Measurements from ENCODE around the gene MED13. TPM values are rescaled to one million over a fixed set of nuclear protein-coding genes. Genes with fewer than 3 reads are reported as not detected.

Gene MED13
- total and polyA plus RNA-seq, 9 of the 15 experiments (the other 6 are each of a cell fraction or from before 2014, with no cell fraction given), result 5.4 to 48.4 (median 28.2) TPM

DNA sequence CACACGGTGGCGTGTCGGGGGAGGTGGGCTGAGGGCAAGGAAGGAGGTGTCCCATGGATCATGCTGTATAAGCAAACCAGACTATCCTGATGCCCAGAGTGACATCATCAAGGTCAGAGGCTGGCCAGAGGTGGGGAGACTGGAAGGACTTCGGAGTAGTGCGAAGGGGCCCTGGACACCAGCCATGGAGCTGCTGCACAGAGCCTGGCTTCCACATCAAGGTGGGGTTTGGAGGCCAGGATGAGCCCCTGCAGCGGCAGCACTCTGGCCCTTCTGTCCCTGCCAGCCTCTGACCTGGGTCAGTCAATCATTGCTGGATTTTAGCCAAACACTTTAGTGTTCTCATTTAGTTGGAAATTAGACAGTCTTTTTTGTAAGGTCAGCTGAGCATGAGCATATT is 34.8 kb downstream of the MED13 start (continued):
- TF ChIP-seq ZNF445 (CRISPR knock-in tag; IDR thresholded peaks at IDR 0.05; ENCODE audit: low read depth) (no peak), PRMT5 (CRISPR knock-in tag; IDR thresholded peaks at IDR 0.05) (no peak)

DNA sequence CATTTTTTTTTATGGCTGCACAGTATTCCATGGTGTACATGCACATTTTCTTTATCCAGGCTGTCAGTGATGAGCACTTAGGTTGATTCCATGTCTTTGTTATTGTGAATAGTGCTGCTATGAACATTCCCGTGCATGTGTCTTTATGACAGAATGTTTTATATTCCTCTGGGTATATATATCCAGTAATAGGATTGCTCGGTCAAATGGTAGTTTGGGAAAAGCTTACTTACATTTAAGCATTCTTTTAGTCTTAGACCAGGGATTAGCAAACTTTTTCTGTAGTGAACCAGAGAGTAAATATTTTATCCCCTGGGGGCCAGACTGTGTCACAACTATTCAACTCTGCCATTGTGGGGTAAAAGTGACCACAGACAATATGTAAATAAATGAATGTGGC is 40.2 kb downstream of the MED13 start:
- Histone ChIP-seq H3K9me3 (replicated peaks; ENCODE audit: control insufficient read depth, insufficient read depth, low read depth, low read length) (no peaks in the 10 kb centered on the region), H3K4me1 (replicated peaks in 1 of 2; ENCODE audit: control insufficient read depth in 2 of 2, insufficient read depth in 2 of 2, low read length in 2 of 2) (no peaks in the 10 kb centered on the region), H3K4me2 (ENCODE audit: insufficient read depth, low read length) (no peak overlapping the region), H3K4me3 (no peak overlapping the region), H2AFZ (ENCODE audit: low read depth, low read length) (no peak overlapping the region), H3K9ac (ENCODE audit: insufficient read depth in 1 of 2, low read depth in 2 of 2, low read length in 2 of 2) (no peak overlapping the region), H3K36me3 (ENCODE audit: control insufficient read depth, insufficient read depth, low read length) (peaks cover 83% of the 10 kb centered on the region), H3K27me3 (ENCODE audit: control insufficient read depth in 2 of 2, insufficient read depth in 2 of 2, low read length in 2 of 2) (no peaks in the 10 kb centered on the region), H3K27ac (ENCODE audit: extremely low read depth, low read depth, low read length) (no peak overlapping the region), H3K9me1 (ENCODE audit: control insufficient read depth, insufficient read depth, low read length) (no peaks in the 10 kb centered on the region), H3K79me2 (ENCODE audit: control insufficient read depth, insufficient read depth, low read length) (peaks cover 50% of the 10 kb centered on the region), H4K20me1 (replicated peaks; ENCODE audit: control insufficient read depth, insufficient read depth, low read length) (no peaks in the 10 kb centered on the region)
- in situ Hi-C loops (cut with MboI), result no loop called here
- WGBS (ENCODE audit: insufficient coverage, low coverage, missing lambda C conversion rate), result 96% methylated on average over 2 of the region's 2 CpGs
- ChIA-PET POLR2A (interaction anchor here (0.6 to 2.3 kb wide), 4 partner anchors 8 to 1756 kb away, joined by 4 to 8 read pairs (median 4); no protein-coding TSS in a partner anchor), CTCF (ENCODE audit: low intra/inter-chr PET ratio) (no interaction called here)
- no TSS peak for BruUV-seq (replicated peaks)
- ATAC-seq (no peak), DNase-seq (ENCODE audit: extremely low read depth in 1 of 4, low spot score in 3 of 4) (no peak), FAIRE-seq (no peak)
- intact Hi-C loops (cut with micrococcal nuclease), result no loop called here
- no peak for TF ChIP-seq ZBTB7A (IDR thresholded peaks at IDR 0.05; ENCODE audit: borderline replicate concordance, control insufficient read depth, low read depth, low read length)
- no peak for TF ChIP-seq BACH1 (tag; IDR thresholded peaks at IDR 0.05)
- TF ChIP-seq TRIM28 (IDR thresholded peaks at IDR 0.05), result no peak
- no peak for TF ChIP-seq FOXJ3 (CRISPR knock-in tag; IDR thresholded peaks at IDR 0.05)
- no peak for TF ChIP-seq RCOR1 (IDR thresholded peaks at IDR 0.05; ENCODE audit: borderline replicate concordance in 1 of 2, low read depth in 2 of 2, low read length in 2 of 2)
- no peak for TF ChIP-seq RHOXF2B (CRISPR knock-in tag; conservative IDR thresholded peaks at IDR 0.05)
- no peak for TF ChIP-seq ZFPM2 (CRISPR knock-in tag; IDR thresholded peaks at IDR 0.05)
- TF ChIP-seq GTF2A2 (tag; IDR thresholded peaks at IDR 0.05), result no peak
- TF ChIP-seq, protein P1, sequence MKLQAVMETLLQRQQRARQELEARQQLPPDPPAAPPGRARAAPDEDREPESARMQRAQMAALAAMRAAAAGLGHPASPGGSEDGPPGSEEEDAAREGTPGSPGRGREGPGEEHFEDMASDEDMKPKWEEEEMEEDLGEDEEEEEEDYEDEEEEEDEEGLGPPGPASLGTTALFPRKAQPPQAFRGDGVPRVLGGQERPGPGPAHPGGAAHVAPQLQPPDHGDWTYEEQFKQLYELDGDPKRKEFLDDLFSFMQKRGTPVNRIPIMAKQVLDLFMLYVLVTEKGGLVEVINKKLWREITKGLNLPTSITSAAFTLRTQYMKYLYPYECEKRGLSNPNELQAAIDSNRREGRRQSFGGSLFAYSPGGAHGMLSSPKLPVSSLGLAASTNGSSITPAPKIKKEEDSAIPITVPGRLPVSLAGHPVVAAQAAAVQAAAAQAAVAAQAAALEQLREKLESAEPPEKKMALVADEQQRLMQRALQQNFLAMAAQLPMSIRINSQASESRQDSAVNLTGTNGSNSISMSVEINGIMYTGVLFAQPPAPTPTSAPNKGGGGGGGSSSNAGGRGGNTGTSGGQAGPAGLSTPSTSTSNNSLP (IDR thresholded peaks at IDR 0.05; ENCODE audit: borderline replicate concordance, low read depth, low read length), result no peak
- TF ChIP-seq TAF15 (IDR thresholded peaks at IDR 0.05; ENCODE audit: low read depth, low read length), result no peak
- no peak for TF ChIP-seq GATAD2A (IDR thresholded peaks at IDR 0.05)
- TF ChIP-seq, protein P2, sequence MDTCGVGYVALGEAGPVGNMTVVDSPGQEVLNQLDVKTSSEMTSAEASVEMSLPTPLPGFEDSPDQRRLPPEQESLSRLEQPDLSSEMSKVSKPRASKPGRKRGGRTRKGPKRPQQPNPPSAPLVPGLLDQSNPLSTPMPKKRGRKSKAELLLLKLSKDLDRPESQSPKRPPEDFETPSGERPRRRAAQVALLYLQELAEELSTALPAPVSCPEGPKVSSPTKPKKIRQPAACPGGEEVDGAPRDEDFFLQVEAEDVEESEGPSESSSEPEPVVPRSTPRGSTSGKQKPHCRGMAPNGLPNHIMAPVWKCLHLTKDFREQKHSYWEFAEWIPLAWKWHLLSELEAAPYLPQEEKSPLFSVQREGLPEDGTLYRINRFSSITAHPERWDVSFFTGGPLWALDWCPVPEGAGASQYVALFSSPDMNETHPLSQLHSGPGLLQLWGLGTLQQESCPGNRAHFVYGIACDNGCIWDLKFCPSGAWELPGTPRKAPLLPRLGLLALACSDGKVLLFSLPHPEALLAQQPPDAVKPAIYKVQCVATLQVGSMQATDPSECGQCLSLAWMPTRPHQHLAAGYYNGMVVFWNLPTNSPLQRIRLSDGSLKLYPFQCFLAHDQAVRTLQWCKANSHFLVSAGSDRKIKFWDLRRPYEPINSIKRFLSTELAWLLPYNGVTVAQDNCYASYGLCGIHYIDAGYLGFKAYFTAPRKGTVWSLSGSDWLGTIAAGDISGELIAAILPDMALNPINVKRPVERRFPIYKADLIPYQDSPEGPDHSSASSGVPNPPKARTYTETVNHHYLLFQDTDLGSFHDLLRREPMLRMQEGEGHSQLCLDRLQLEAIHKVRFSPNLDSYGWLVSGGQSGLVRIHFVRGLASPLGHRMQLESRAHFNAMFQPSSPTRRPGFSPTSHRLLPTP (IDR thresholded peaks at IDR 0.05; ENCODE audit: borderline replicate concordance, extremely low read depth, insufficient read length), result no peak
- TF ChIP-seq NFE2 (IDR thresholded peaks at IDR 0.05; ENCODE audit: low read depth), result no peak
- TF ChIP-seq GATA2 (CRISPR knock-in tag; IDR thresholded peaks at IDR 0.05), result no peak
- TF ChIP-seq, protein P3, sequence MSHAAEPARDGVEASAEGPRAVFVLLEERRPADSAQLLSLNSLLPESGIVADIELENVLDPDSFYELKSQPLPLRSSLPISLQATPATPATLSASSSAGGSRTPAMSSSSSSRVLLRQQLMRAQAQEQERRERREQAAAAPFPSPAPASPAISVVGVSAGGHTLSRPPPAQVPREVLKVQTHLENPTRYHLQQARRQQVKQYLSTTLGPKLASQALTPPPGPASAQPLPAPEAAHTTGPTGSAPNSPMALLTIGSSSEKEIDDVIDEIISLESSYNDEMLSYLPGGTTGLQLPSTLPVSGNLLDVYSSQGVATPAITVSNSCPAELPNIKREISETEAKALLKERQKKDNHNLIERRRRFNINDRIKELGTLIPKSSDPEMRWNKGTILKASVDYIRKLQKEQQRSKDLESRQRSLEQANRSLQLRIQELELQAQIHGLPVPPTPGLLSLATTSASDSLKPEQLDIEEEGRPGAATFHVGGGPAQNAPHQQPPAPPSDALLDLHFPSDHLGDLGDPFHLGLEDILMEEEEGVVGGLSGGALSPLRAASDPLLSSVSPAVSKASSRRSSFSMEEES (CRISPR knock-in tag; IDR thresholded peaks at IDR 0.05), result no peak
